Epithelial cell of proximal tubule (primary cell): ENCODE results near the gene BPHL. TPM values are rescaled to one million over a fixed set of nuclear protein-coding genes. Genes with fewer than 3 reads are reported as not detected.

ENCODE experiments used
- DNase-seq: peaks from one replicate; pipeline ENCODE4 v3.0.0-alpha.2; 2011; ENCODE audit warnings: low read depth
- H3K4me3 ChIP-seq: 2 replicates; pipeline ENCODE4 v1.5.1; 2011; ENCODE audit warnings: low read depth, mild to moderate bottlenecking, low read length
- total RNA-seq: library from RNA; depleted of rRNA; stranded (reverse); fragments of >200 nt; gene quantifications from 2 replicates; pipeline ENCODE4 v1.2.3, GENCODE V29; 2015
- TF ChIP-seq, protein P1 (sequence below): conservative IDR thresholded peaks from 2 replicates; pipeline ENCODE4 v1.5.1; 2012; ENCODE audit warnings: low read depth, mild to moderate bottlenecking, low read length

Gene BPHL
- total RNA-seq, 1 donor from 2014 or later = 30.7 TPM

DNA sequence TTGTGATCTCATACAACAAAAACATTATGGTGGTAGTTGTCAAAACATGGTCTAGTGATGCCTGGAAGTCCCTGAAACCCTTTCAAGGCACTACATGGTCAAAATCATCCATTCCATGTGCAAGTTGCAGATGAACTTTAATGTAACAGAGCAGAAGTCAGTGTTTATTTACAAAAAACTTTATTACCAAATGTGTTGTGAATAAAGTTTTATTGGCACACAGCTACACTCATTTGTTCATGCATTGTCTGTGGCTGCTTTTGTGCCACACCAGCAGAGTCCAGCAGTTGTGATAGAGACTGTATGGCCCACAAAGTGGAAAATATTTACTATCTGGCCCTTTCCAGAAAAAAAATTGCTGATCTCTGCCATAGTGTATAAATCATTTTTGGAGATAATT is 82.2 kb downstream of the BPHL start:
- H3K4me3 ChIP-seq = no peak overlapping the region
- DNase-seq = no peak
- TF ChIP-seq, protein P1, sequence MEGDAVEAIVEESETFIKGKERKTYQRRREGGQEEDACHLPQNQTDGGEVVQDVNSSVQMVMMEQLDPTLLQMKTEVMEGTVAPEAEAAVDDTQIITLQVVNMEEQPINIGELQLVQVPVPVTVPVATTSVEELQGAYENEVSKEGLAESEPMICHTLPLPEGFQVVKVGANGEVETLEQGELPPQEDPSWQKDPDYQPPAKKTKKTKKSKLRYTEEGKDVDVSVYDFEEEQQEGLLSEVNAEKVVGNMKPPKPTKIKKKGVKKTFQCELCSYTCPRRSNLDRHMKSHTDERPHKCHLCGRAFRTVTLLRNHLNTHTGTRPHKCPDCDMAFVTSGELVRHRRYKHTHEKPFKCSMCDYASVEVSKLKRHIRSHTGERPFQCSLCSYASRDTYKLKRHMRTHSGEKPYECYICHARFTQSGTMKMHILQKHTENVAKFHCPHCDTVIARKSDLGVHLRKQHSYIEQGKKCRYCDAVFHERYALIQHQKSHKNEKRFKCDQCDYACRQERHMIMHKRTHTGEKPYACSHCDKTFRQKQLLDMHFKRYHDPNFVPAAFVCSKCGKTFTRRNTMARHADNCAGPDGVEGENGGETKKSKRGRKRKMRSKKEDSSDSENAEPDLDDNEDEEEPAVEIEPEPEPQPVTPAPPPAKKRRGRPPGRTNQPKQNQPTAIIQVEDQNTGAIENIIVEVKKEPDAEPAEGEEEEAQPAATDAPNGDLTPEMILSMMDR = no peak

DNA sequence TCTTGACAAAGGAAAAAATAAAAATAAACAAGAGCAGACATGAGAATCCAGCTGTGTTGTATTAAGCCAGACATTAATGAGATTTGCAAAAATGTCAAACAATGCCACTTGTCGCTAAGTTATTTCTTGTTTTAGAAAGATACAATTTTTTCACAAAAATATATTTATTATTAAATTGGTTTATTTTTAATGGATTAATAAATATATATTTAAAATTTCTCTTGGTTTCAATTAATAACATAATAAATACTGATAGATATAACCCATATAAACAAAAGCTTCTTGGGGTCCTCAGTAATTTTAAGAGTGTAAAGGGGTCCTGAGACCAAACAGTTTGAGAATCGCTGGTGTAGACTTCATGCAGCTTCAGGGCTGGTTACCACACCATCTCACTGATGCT is 82.9 kb downstream of the BPHL start:
- DNase-seq = no peak
- TF ChIP-seq, protein P1 = no peak
- no peak overlapping the region for H3K4me3 ChIP-seq

Other genes starting within 250 kb of the BPHL start
- gene SERPINB9, start 215.4 kb upstream of the BPHL start, total RNA-seq = 17.4 and 29.6 TPM in 2 replicates
- gene SERPINB6, start 147.1 kb upstream of the BPHL start, total RNA-seq = 103 and 120 TPM in 2 replicates
- 12.7 and 20.7 TPM in 2 replicates for gene NQO2, start 118.8 kb upstream of the BPHL start, total RNA-seq
- gene RIPK1, start 50.2 kb upstream of the BPHL start, total RNA-seq = 12.9 and 15.4 TPM in 2 replicates
- 158 and 190 TPM in 2 replicates for gene TUBB2A, start 38.8 kb downstream of the BPHL start, total RNA-seq
- gene TUBB2B, start 108.9 kb downstream of the BPHL start, total RNA-seq = 213 and 219 TPM in 2 replicates
- 24.6 and 28.6 TPM in 2 replicates for gene PSMG4, start 140.2 kb downstream of the BPHL start, total RNA-seq